Activated T-cell treated with anti-CD3 and anti-CD28 coated beads, Interleukin-2, amount 50 U/mL, for 72 hours (primary cell): ENCODE measurements around the gene ACAP2. TPM values are rescaled to one million over a fixed set of nuclear protein-coding genes. Genes with fewer than 3 reads are reported as not detected.
"Not testable (repeated sequence)": the region's sequence is repeated elsewhere in the genome, so short reads cannot be mapped to it uniquely, and the experiment has no call there.

Source experiments
- ATAC-seq, 2 donors: fragments of 150-1000 bp; cut with Tn5 transposase; replicated peaks in 1 of 2; 2 replicates each; pipeline ENCODE4 v1.10.0; 2021; ENCODE audit warnings: moderate library complexity in 2 of 2, mild to moderate bottlenecking in 1 of 2
- DNase-seq, 2 donors: peaks; one replicate each; pipeline ENCODE4 v3.0.0; 2021 to 2022; ENCODE audit warnings: mixed read lengths in 1 of 2
- H3K27ac Mint-ChIP-seq: one replicate; pipeline ENCODE4 v1.8.0; 2022; ENCODE audit warnings: mild to moderate bottlenecking, moderate library complexity, mixed read lengths
- H3K27me3 Mint-ChIP-seq: one replicate; pipeline ENCODE4 v1.8.0; 2022; ENCODE audit warnings: low read depth, mixed read lengths
- H3K36me3 Mint-ChIP-seq, 2 donors: one replicate each; pipeline ENCODE4 v1.8.0; 2022; ENCODE audit warnings: mixed read lengths in 2 of 2, mild to moderate bottlenecking in 1 of 2; ENCODE audit not compliant: insufficient read depth in 2 of 2
- H3K4me1 Mint-ChIP-seq: one replicate; pipeline ENCODE4 v1.8.0; 2022; ENCODE audit warnings: low read depth, mixed read lengths
- H3K4me3 Mint-ChIP-seq, 2 donors: one replicate each; pipeline ENCODE4 v1.8.0; 2022; ENCODE audit warnings: mild to moderate bottlenecking in 2 of 2, mixed read lengths in 2 of 2, moderate library complexity in 2 of 2
- H3K9me3 Mint-ChIP-seq, 2 donors: one replicate each; pipeline ENCODE4 v1.8.0; 2022; ENCODE audit warnings: mixed read lengths in 2 of 2
- total RNA-seq, 2 donors: library from RNA; stranded (reverse); gene quantifications; one replicate each; pipeline ENCODE4 v1.2.3, GENCODE V29; 2022

ACAP2 gene
- total RNA-seq, 2 donors from 2014 or later: 63.0 to 67.5 TPM

GRCh38 chr3:195291121-195291520, 151.7 kb downstream of the ACAP2 start:
- DNase-seq: no peak

GRCh38 chr3:195290643-195291042, 152.2 kb downstream of the ACAP2 start:
- peaks cover 3 to 11% of the 10 kb centered on the region in 2 donors for H3K36me3 Mint-ChIP-seq
- H3K27me3 Mint-ChIP-seq, H3K4me3 Mint-ChIP-seq: not testable (repeated sequence)

More at GRCh38 chr3:195291121-195291520, 151.7 kb downstream of the ACAP2 start:
- Mint-ChIP-seq H3K27me3 (no peaks in the 10 kb centered on the region), H3K9me3 (no peaks in the 10 kb centered on the region), H3K4me1 (no peaks in the 10 kb centered on the region), H3K4me3 (no peak overlapping the region), H3K27ac (no peak overlapping the region), H3K36me3 (peaks cover 3 to 11% of the 10 kb centered on the region in 2 donors)
- ATAC-seq: no peak

GRCh38 chr3:195286115-195286872, 156.5 kb downstream of the ACAP2 start:
- no peak overlapping the region for H3K4me3 Mint-ChIP-seq
- no peak overlapping the region for H3K27ac Mint-ChIP-seq

More at GRCh38 chr3:195290643-195291042, 152.2 kb downstream of the ACAP2 start:
- not testable (repeated sequence) for H3K27ac Mint-ChIP-seq, DNase-seq, H3K4me1 Mint-ChIP-seq, ATAC-seq, H3K9me3 Mint-ChIP-seq

GRCh38 chr3:195285372-195285771, 157.4 kb downstream of the ACAP2 start:
- H3K9me3 Mint-ChIP-seq: no peaks in the 10 kb centered on the region
- no peak for ATAC-seq
- peak overlapping the region; percentile 24 for H3K27ac Mint-ChIP-seq
- H3K36me3 Mint-ChIP-seq: peaks cover 8 to 12% of the 10 kb centered on the region in 2 donors
- peaks cover 7% of the 10 kb centered on the region for H3K4me1 Mint-ChIP-seq
- DNase-seq: no peak
- no peaks in the 10 kb centered on the region for H3K27me3 Mint-ChIP-seq
- no peak overlapping the region for H3K4me3 Mint-ChIP-seq

More at GRCh38 chr3:195286115-195286872, 156.5 kb downstream of the ACAP2 start:
- Mint-ChIP-seq H3K27me3 (no peaks in the 10 kb centered on the region), H3K4me1 (peaks cover 7% of the 10 kb centered on the region), H3K36me3 (peaks cover 8 to 12% of the 10 kb centered on the region in 2 donors), H3K9me3 (no peaks in the 10 kb centered on the region)
- ATAC-seq (no peak), DNase-seq (no peak)

- Mint-ChIP-seq H3K9me3 (no peaks in the 10 kb centered on the region), H3K36me3 (peaks cover 8 to 11% of the 10 kb centered on the region in 2 donors), H3K4me3 (no peak overlapping the region), H3K27ac (no peak overlapping the region), H3K27me3 (no peaks in the 10 kb centered on the region), H3K4me1 (peaks cover 7% of the 10 kb centered on the region)
- ATAC-seq: no peak
- DNase-seq: no peak
Observed at GRCh38 chr3:195284842-195285241, 158.0 kb downstream of the ACAP2 start.

- Mint-ChIP-seq H3K4me1 (peaks cover 7% of the 10 kb centered on the region), H3K4me3 (no peak overlapping the region), H3K36me3 (peaks cover 7 to 8% of the 10 kb centered on the region in 2 donors), H3K27me3 (no peaks in the 10 kb centered on the region), H3K27ac (peak overlapping the region; percentile 13), H3K9me3 (no peaks in the 10 kb centered on the region)
- ATAC-seq (no peak), DNase-seq (no peak)
Observed at GRCh38 chr3:195282961-195283360, 159.9 kb downstream of the ACAP2 start.

GRCh38 chr3:195274259-195274966, 168.4 kb downstream of the ACAP2 start:
- ATAC-seq: no peak
- H3K4me1 Mint-ChIP-seq: peaks cover 16% of the 10 kb centered on the region
- no peaks in the 10 kb centered on the region for H3K27me3 Mint-ChIP-seq
- no peaks in the 10 kb centered on the region for H3K36me3 Mint-ChIP-seq
- DNase-seq: no peak
- no peak overlapping the region for H3K4me3 Mint-ChIP-seq
- H3K27ac Mint-ChIP-seq: no peak overlapping the region
- H3K9me3 Mint-ChIP-seq: no peaks in the 10 kb centered on the region

- peak overlapping the region; percentile 37 for H3K27ac Mint-ChIP-seq
- H3K27me3 Mint-ChIP-seq: no peaks in the 10 kb centered on the region
- ATAC-seq (peak; percentile 75 to 81), DNase-seq (peak; percentile 92 to 96)
- no peaks in the 10 kb centered on the region for H3K9me3 Mint-ChIP-seq
- H3K4me1 Mint-ChIP-seq: peaks cover 24% of the 10 kb centered on the region
- peak overlapping the region; percentile 86 to 96 for H3K4me3 Mint-ChIP-seq
- no peaks in the 10 kb centered on the region for H3K36me3 Mint-ChIP-seq
Observed at GRCh38 chr3:195271410-195272243, 171.2 kb downstream of the ACAP2 start.

GRCh38 chr3:195270817-195271409, 171.9 kb downstream of the ACAP2 start, which contains the start of gene XXYLT1:
Gene XXYLT1 (minus strand): TSS chr3:195271159. CDS start chr3:195271058, 101 bp downstream.
- Mint-ChIP-seq H3K27me3 (no peaks in the 10 kb centered on the region), H3K27ac (peak within 1 kb of the TSS; percentile 43), H3K36me3 (no peaks in the 10 kb centered on the region), H3K4me1 (peaks cover 24% of the 10 kb centered on the region), H3K4me3 (peak within 1 kb of the TSS; percentile 86 to 96), H3K9me3 (no peaks in the 10 kb centered on the region)
- peak; percentile 88 to 90 for ATAC-seq
- peak; percentile 92 to 93 for DNase-seq

GRCh38 chr3:195270079-195270816, 172.6 kb downstream of the ACAP2 start:
- H3K36me3 Mint-ChIP-seq: peaks cover 0 to 2% of the 10 kb centered on the region in 2 donors
- peak overlapping the region; percentile 43 for H3K27ac Mint-ChIP-seq
- peaks cover 24% of the 10 kb centered on the region for H3K4me1 Mint-ChIP-seq
- H3K4me3 Mint-ChIP-seq: peak overlapping the region; percentile 83 to 91
- no peaks in the 10 kb centered on the region for H3K9me3 Mint-ChIP-seq
- peak; percentile 56 to 59 for DNase-seq
- peak; percentile 22 to 23 for ATAC-seq
- no peaks in the 10 kb centered on the region for H3K27me3 Mint-ChIP-seq

GRCh38 chr3:195269375-195270078, 173.3 kb downstream of the ACAP2 start:
- H3K4me1 Mint-ChIP-seq: peaks cover 24% of the 10 kb centered on the region
- DNase-seq (no peak), ATAC-seq (no peak)
- H3K27ac Mint-ChIP-seq: peak overlapping the region; percentile 15
- H3K9me3 Mint-ChIP-seq: no peaks in the 10 kb centered on the region
- H3K27me3 Mint-ChIP-seq: no peaks in the 10 kb centered on the region
- H3K4me3 Mint-ChIP-seq: peak overlapping the region; percentile 83 to 91
- H3K36me3 Mint-ChIP-seq: peaks cover 0 to 2% of the 10 kb centered on the region in 2 donors
